Mesendoderm (in vitro differentiated cells): ENCODE measurements around the gene WNK2.
"Not testable (repeated sequence)": the region's sequence is repeated elsewhere in the genome, so short reads cannot be mapped to it uniquely, and the experiment has no call there.

Experiments
- DNase-seq: peaks from one replicate; pipeline ENCODE4 v3.0.0; 2013
- H2AK5ac ChIP-seq: 2 replicates; pipeline ENCODE4 v1.6.1; 2013; ENCODE audit warnings: low read length, inconsistent platforms
- H2BK120ac ChIP-seq: 2 replicates; pipeline ENCODE4 v1.6.1; 2013; ENCODE audit warnings: low read depth, mild to moderate bottlenecking, low read length, moderate library complexity, mixed read lengths
- H2BK15ac ChIP-seq: replicated peaks from 2 replicates; pipeline ENCODE4 v1.6.1; 2013; ENCODE audit warnings: low read depth, mild to moderate bottlenecking, moderate library complexity
- H2BK5ac ChIP-seq: 2 replicates; pipeline ENCODE4 v1.6.1; 2013; ENCODE audit warnings: low read length, inconsistent platforms
- H3K18ac ChIP-seq: 2 replicates; pipeline ENCODE4 v1.6.1; 2013; ENCODE audit warnings: mild to moderate bottlenecking, low read length, mixed read lengths
- H3K23ac ChIP-seq: one replicate; pipeline ENCODE4 v1.6.1; 2013; ENCODE audit warnings: low read length
- H3K27ac ChIP-seq: 2 replicates; pipeline ENCODE4 v1.5.1; 2013; ENCODE audit warnings: low read depth, mild to moderate bottlenecking, inconsistent platforms, low read length, moderate library complexity
- H3K27me3 ChIP-seq: 2 replicates; pipeline ENCODE4 v1.6.1; 2013; ENCODE audit warnings: low read length, control low read depth, mild to moderate bottlenecking, inconsistent platforms; ENCODE audit not compliant: insufficient read depth, poor library complexity
- H3K36me3 ChIP-seq: 2 replicates; pipeline ENCODE4 v1.6.1; 2013; ENCODE audit warnings: low read length, inconsistent platforms; ENCODE audit not compliant: control insufficient read depth, insufficient read depth
- H3K4ac ChIP-seq: one replicate; pipeline ENCODE4 v1.6.1; 2013; ENCODE audit warnings: low read depth, mild to moderate bottlenecking, low read length, moderate library complexity
- H3K4me1 ChIP-seq: 2 replicates; pipeline ENCODE4 v1.6.1; 2013; ENCODE audit warnings: low read depth, low read length, inconsistent platforms; ENCODE audit not compliant: control insufficient read depth
- H3K4me2 ChIP-seq: 2 replicates; pipeline ENCODE4 v1.6.1; 2013; ENCODE audit warnings: low read length
- H3K4me3 ChIP-seq: 2 replicates; pipeline ENCODE4 v1.5.1; 2013; ENCODE audit warnings: mild to moderate bottlenecking, low read length
- H3K56ac ChIP-seq: one replicate; pipeline ENCODE4 v1.6.1; 2013; ENCODE audit warnings: low read length
- H3K79me1 ChIP-seq: 2 replicates; pipeline ENCODE4 v1.6.1; 2013; ENCODE audit warnings: low read length, inconsistent platforms
- H3K79me2 ChIP-seq: 2 replicates; pipeline ENCODE4 v1.6.1; 2013; ENCODE audit warnings: mild to moderate bottlenecking, low read length; ENCODE audit not compliant: control insufficient read depth, insufficient read depth
- H3K9ac ChIP-seq: 2 replicates; pipeline ENCODE4 v1.6.1; 2013; ENCODE audit warnings: low read length, inconsistent platforms
- H4K5ac ChIP-seq: one replicate; pipeline ENCODE4 v1.6.1; 2013; ENCODE audit warnings: low read length
- H4K8ac ChIP-seq: one replicate; pipeline ENCODE4 v1.6.1; 2013; ENCODE audit warnings: low read depth, mild to moderate bottlenecking, control low read depth, low read length, moderate library complexity
- WGBS: extraction: QIAGEN DNeasy Blood & Tissue Kit; methylation state at CpG from one replicate; pipeline ENCODE4 v1.1.7; 2013; ENCODE audit warnings: low lambda C conversion rate, missing lambda C conversion rate; ENCODE audit not compliant: insufficient coverage; ENCODE audit errors: extremely low coverage; 5-methylcytosine and 5-hydroxymethylcytosine counted together

WNK2 gene

DNA sequence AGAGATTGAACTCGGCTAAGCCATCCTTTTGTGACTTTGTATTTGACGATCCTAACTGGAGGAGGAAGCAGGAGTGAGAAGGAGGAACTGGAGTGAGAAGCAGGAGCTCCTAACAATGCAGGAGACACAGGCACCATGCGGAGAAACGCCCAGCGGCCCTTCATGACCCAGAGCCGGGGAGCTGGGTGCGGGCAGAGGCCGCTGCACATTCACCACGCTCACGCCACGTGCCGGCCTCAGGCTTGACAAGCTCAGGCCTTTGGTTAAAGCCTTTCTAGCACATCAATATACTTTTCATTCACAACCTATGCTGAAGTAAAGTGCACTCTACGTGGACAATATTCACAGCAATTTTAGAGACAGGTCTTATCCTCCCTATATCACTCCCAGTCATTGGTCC lies 142.7 kb downstream of the WNK2 start:
- Histone ChIP-seq H3K27ac (no peak overlapping the region), H3K9ac (no peak overlapping the region), H3K56ac (no peak overlapping the region), H4K5ac (no peak overlapping the region), H3K18ac (no peak overlapping the region), H2BK120ac (no peak overlapping the region), H2BK5ac (no peak overlapping the region), H3K4me1 (no peaks in the 10 kb centered on the region), H3K23ac (no peak overlapping the region), H2BK15ac (no peak overlapping the region), H2AK5ac (no peak overlapping the region), H3K4me2 (no peak overlapping the region), H3K79me2 (no peaks in the 10 kb centered on the region), H3K79me1 (no peaks in the 10 kb centered on the region), H3K4ac (no peak overlapping the region), H4K8ac (no peak overlapping the region), H3K4me3 (no peak overlapping the region), H3K36me3 (no peaks in the 10 kb centered on the region), H3K27me3 (no peaks in the 10 kb centered on the region)
- DNase-seq, result no peak
- WGBS, result no CpG with 5 or more reads among the region's 13 CpGs

DNA sequence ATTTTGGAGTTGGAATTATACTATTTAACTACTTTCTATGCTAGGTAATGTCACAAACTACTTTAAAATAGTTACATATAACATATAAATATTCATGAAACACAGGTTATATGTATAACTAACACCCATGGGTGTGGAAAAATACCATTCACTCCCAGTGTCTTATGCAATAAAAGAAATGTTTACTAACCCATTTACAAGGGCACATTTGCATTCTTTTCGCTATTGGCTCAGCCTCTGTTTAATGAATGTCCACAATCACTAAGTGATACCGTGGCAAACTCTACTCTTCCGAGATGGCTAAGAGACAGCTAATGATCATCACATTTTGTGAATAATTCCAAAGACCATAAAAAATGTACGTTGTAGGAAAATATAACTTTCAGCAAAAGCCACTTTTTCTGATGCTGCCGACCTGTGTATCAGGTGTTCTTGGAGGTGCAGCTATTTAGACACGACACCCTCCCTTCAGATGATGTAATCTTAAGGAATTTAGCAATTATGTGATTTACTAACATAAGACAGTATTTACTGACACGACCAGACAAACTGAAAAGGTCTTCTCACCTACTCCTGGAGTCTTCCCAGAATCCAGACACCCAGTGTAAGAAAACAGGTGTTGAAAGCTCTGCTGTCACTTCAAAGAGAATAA lies 145.8 kb downstream of the WNK2 start:
- no peak overlapping the region for H3K4me3 ChIP-seq
- H3K36me3 ChIP-seq, result peaks cover 2% of the 10 kb centered on the region
- H3K9ac ChIP-seq, result no peak overlapping the region
- no peak overlapping the region for H3K18ac ChIP-seq
- no peak overlapping the region for H2BK120ac ChIP-seq
- H3K27me3 ChIP-seq, result no peaks in the 10 kb centered on the region
- H3K4me1 ChIP-seq, result no peaks in the 10 kb centered on the region
- H4K5ac ChIP-seq, result no peak overlapping the region
- H3K79me1 ChIP-seq, result no peaks in the 10 kb centered on the region
- H2BK15ac ChIP-seq, result no peak overlapping the region
- no peak overlapping the region for H3K56ac ChIP-seq
- no peak overlapping the region for H3K4ac ChIP-seq
- DNase-seq, result no peak
- WGBS, result no CpG with 5 or more reads among the region's 7 CpGs
- H3K4me2 ChIP-seq, result no peak overlapping the region
- no peak overlapping the region for H3K27ac ChIP-seq
- no peak overlapping the region for H3K23ac ChIP-seq
- H2AK5ac ChIP-seq, result no peak overlapping the region
- no peak overlapping the region for H4K8ac ChIP-seq
- H3K79me2 ChIP-seq, result no peaks in the 10 kb centered on the region
- no peak overlapping the region for H2BK5ac ChIP-seq

DNA sequence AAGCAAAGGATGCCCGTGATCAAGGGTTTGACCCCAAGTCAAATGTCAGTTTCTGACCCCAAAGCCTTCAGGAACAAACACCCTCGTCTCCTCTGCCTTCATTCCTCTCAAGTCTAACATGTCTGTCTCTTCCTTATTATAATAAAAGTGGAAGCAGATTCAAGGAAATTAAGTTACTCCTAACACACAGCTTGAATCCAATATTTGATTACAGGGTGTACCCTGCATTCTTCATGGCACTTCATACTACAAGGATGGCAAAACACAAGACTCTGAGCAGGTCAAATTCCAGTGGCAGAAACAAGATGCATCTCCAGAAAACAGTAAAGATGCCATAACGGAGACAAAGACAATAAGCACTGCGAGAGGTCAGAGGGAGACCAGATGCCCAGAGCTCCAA lies 148.4 kb downstream of the WNK2 start:
- Histone ChIP-seq H3K23ac (no peak overlapping the region), H3K4ac (no peak overlapping the region)

DNA sequence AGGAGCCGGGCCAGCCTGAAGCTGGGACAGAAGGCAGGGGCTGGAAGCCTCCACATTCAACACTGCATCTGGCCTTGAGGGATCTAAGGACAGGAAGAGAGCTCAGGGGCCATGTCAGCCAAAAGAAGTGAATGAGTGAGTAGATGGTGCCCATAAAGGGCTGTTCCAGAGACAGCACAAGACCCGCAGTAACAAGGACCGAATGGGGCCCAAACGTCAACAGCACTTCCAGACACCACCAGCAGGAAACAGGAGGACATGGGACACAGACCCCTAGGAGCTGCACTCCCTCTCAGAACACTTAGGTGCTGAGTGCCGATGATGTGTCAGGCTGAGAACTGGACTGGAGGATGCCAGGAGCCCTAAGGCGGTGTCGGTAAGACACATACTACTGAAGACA lies 152.8 kb downstream of the WNK2 start:
- Histone ChIP-seq H3K18ac (no peak overlapping the region), H3K36me3 (peaks cover 3% of the 10 kb centered on the region), H4K8ac (no peak overlapping the region), H3K27me3 (no peaks in the 10 kb centered on the region), H3K4me1 (no peaks in the 10 kb centered on the region), H3K4me3 (no peak overlapping the region), H2BK5ac (no peak overlapping the region), H3K79me2 (peaks cover 12% of the 10 kb centered on the region), H2BK120ac (no peak overlapping the region), H3K4ac (no peak overlapping the region), H3K9ac (no peak overlapping the region), H3K23ac (no peak overlapping the region), H2BK15ac (no peak overlapping the region), H2AK5ac (no peak overlapping the region), H3K79me1 (peaks cover 7% of the 10 kb centered on the region), H3K4me2 (no peak overlapping the region), H3K56ac (no peak overlapping the region), H3K27ac (no peak overlapping the region), H4K5ac (no peak overlapping the region)
- no CpG with 5 or more reads among the region's 7 CpGs for WGBS
- DNase-seq, result no peak

More for the DNA sequence above, 148.4 kb downstream of the WNK2 start:
- peaks cover 2% of the 10 kb centered on the region for H3K79me2 ChIP-seq
- no peak overlapping the region for H4K5ac ChIP-seq
- H2BK15ac ChIP-seq, result no peak overlapping the region
- no CpG with 5 or more reads among the region's 4 CpGs for WGBS
- H3K27me3 ChIP-seq, result no peaks in the 10 kb centered on the region
- H3K4me3 ChIP-seq, result no peak overlapping the region
- no peak overlapping the region for H3K18ac ChIP-seq
- no peak overlapping the region for H3K9ac ChIP-seq
- no peak overlapping the region for H3K27ac ChIP-seq
- H3K79me1 ChIP-seq, result no peaks in the 10 kb centered on the region
- no peak overlapping the region for H3K56ac ChIP-seq
- DNase-seq, result no peak
- no peak overlapping the region for H3K4me2 ChIP-seq
- H2BK5ac ChIP-seq, result no peak overlapping the region
- H3K4me1 ChIP-seq, result no peaks in the 10 kb centered on the region
- H3K36me3 ChIP-seq, result peaks cover 2% of the 10 kb centered on the region
- H4K8ac ChIP-seq, result no peak overlapping the region
- H2AK5ac ChIP-seq, result no peak overlapping the region
- H2BK120ac ChIP-seq, result no peak overlapping the region

DNA sequence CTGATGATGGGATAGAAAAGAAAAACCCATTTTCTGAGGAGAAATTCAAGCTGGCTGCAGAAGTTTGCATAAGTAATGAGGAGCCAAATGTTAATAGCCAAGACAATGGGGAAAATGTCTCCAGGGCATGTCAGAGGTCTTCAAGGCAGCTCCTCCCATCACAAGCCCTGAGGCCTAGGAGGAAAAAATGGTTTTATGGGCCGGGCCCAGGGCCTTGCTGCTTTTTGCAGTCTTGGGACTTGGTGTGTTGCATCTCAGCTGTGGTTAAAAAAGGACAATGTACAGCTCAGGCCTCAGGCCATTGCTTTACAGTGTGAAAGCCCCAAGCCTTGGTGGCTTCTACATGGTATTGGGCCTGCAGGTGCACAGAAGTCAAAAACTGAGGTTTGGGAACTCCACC lies 154.3 kb downstream of the WNK2 start:
- not testable (repeated sequence) for H3K36me3 ChIP-seq, H3K18ac ChIP-seq, H2AK5ac ChIP-seq, H2BK120ac ChIP-seq, H4K8ac ChIP-seq, H3K9ac ChIP-seq, H3K56ac ChIP-seq, H3K4me2 ChIP-seq, H2BK5ac ChIP-seq, H3K79me1 ChIP-seq, H2BK15ac ChIP-seq, DNase-seq, H4K5ac ChIP-seq, H3K23ac ChIP-seq, H3K27me3 ChIP-seq, H3K4ac ChIP-seq, H3K4me1 ChIP-seq, H3K4me3 ChIP-seq, H3K27ac ChIP-seq
- peaks cover 12% of the 10 kb centered on the region for H3K79me2 ChIP-seq
- whole genome bisulfite sequencing, result no CpG with 5 or more reads among the region's 1 CpG

DNA sequence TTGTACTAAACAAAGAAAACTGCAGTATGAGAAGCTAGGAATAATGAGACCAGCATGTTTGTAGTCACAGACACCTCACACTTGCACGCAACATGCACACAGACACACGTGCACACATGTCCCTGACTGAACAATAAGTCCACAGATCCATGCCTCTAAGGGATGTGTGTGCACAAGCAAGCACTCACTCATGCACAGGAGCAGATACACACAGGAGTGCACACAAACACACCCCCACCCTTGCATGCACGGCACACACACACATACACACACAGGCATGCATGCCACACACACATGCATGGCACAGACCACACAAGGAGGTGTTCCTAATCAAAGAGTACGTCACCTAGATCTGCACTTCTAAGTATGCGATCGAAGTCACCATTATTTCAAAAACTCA lies 156.2 kb downstream of the WNK2 start:
- peak overlapping the region; percentile 1 for H3K4me3 ChIP-seq

More for the DNA sequence above, 156.2 kb downstream of the WNK2 start:
- no peak overlapping the region for H3K23ac ChIP-seq
- H3K4me1 ChIP-seq, result no peaks in the 10 kb centered on the region
- no peak overlapping the region for H3K18ac ChIP-seq
- H2BK5ac ChIP-seq, result no peak overlapping the region
- peaks cover 7% of the 10 kb centered on the region for H3K79me1 ChIP-seq
- no peak overlapping the region for H3K9ac ChIP-seq
- H3K79me2 ChIP-seq, result peaks cover 19% of the 10 kb centered on the region
- no peak overlapping the region for H2BK120ac ChIP-seq
- no peak overlapping the region for H3K56ac ChIP-seq
- H2AK5ac ChIP-seq, result no peak overlapping the region
- no peak overlapping the region for H3K27ac ChIP-seq
- no peaks in the 10 kb centered on the region for H3K27me3 ChIP-seq
- no peak overlapping the region for H2BK15ac ChIP-seq
- no peak overlapping the region for H4K8ac ChIP-seq
- DNase-seq, result no peak
- no CpG with 5 or more reads among the region's 6 CpGs for WGBS
- no peak overlapping the region for H3K4me2 ChIP-seq
- H3K4ac ChIP-seq, result no peak overlapping the region
- no peak overlapping the region for H4K5ac ChIP-seq
- peaks cover 2% of the 10 kb centered on the region for H3K36me3 ChIP-seq
